GM12878 (cell line): Measurements from ENCODE around the gene SUPT3H.

ENCODE experiments used
- CBFB ChIP-seq: IDR thresholded peaks from 2 replicates; pipeline ENCODE4 v1.6.1; 2016; ENCODE audit warnings: antibody characterized with exemption, low read depth
- KAT2A ChIP-seq: conservative IDR thresholded peaks from 2 replicates; pipeline ENCODE4 v1.6.1; 2011; ENCODE audit warnings: low read depth, low read length; ENCODE audit not compliant: control insufficient read depth
- POLR2A ChIP-seq: IDR thresholded peaks from 2 replicates; pipeline ENCODE4 v1.6.1; 2011; ENCODE audit warnings: low read depth, mild to moderate bottlenecking, low read length
- RAD21 ChIP-seq: IDR thresholded peaks from 2 replicates; pipeline ENCODE4 v1.6.1; 2011; ENCODE audit warnings: mild to moderate bottlenecking, low read depth, low read length, moderate library complexity; ENCODE audit not compliant: insufficient read depth
- SP1 ChIP-seq: IDR thresholded peaks from one replicate; pipeline ENCODE4 v1.6.1; 2011; ENCODE audit warnings: low read depth, low read length
- TAF1 ChIP-seq: IDR thresholded peaks from 2 replicates; pipeline ENCODE4 v1.6.1; 2011; ENCODE audit warnings: mild to moderate bottlenecking, low read depth, low read length, borderline replicate concordance

GRCh38 chr6:45323656-45324224, 54.0 kb downstream of the SUPT3H start:
- TF ChIP-seq SP1 (no peak), RAD21 (no peak), TAF1 (no peak), POLR2A (no peak), CBFB (no peak), KAT2A (no peak)
